Left ventricle myocardium inferior (tissue), 1 donor: ENCODE measurements around the gene GNAT3. TPM values are rescaled to one million over a fixed set of nuclear protein-coding genes. Genes with fewer than 3 reads are reported as not detected.

ENCODE experiments used
- DNase-seq: peaks from one replicate; pipeline ENCODE4 v3.0.0-alpha.2; 2020
- H3K27ac ChIP-seq: fragments of 200-600 bp; replicated peaks from 2 replicates; pipeline ENCODE4 v1.8.0; 2021
- H3K27me3 ChIP-seq: fragments of 200-600 bp; 2 replicates; pipeline ENCODE4 v1.8.0; 2021; ENCODE audit warnings: low read depth
- H3K36me3 ChIP-seq: fragments of 200-600 bp; 2 replicates; pipeline ENCODE4 v1.8.0; 2021
- H3K4me1 ChIP-seq: fragments of 200-600 bp; 2 replicates; pipeline ENCODE4 v1.8.0; 2021
- H3K4me3 ChIP-seq: fragments of 200-600 bp; 2 replicates; pipeline ENCODE4 v1.8.0; 2021; ENCODE audit warnings: mild to moderate bottlenecking, moderate library complexity
- H3K9me3 ChIP-seq: fragments of 200-600 bp; replicated peaks from 2 replicates; pipeline ENCODE4 v1.8.0; 2021
- CTCF ChIP-seq: fragments of 200-600 bp; IDR thresholded peaks from 2 replicates; pipeline ENCODE4 v1.8.0; 2021; ENCODE audit warnings: antibody characterized with exemption, mild to moderate bottlenecking, borderline replicate concordance
- intact Hi-C: fragments of 100-400 bp; cut with micrococcal nuclease; formaldehyde crosslinking; loops from one replicate; pipeline ENCODE4 v1.11.0; 2022
- total RNA-seq: library from RNA; stranded (reverse); fragmentation: NEBNext Ultra II Directional; extraction: Animal tissue kit (Norgen Biotek cat#: 25700); gene quantifications from one replicate; pipeline ENCODE4 v1.2.1, GENCODE V29; 2021
- donor health status: DM: no; HTN: yes; CAD: no; lungs with severe emphysema.

Gene GNAT3
- total RNA-seq, 1 donor from 2014 or later, result not detected

DNA sequence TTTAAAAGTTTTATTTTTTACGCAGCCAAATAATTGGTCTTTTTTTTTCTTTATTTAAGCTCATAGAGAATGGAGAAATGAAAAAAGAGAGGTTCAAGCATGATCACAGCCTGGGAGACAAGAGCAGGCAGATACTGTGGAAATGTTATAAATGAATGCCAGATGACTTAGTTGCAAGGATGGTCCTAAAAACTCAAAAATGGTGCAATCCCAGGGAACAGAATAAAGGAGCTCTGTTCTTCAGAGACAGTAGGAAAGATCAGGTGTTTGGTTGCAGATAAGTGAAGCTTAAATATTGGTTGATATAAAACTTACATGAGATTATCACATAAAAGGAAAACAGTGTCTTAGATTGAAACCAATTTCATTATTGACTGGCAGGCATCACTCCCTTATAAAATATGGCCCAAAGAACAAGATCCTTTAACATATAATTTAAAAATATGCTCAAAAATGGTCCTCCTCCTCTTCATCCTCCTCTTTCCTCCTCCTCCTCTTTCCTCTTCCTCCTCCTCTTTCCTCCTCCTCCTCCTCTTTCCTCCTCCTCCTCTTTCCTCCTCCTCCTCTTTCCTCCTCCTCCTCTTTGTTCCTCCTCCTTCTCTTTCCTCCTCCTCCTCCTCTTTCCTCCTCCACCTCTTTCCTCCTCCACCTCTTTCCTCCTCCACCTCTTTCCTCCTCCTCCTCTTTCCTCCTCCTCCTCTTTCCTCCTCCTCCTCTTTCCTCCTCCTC lies 18.6 kb downstream of the GNAT3 start:
- intact Hi-C loops, result loop anchor here (10.0 kb wide), 1 partner anchor 52 kb away; no protein-coding TSS in a partner anchor
- Histone ChIP-seq H3K27me3 (no peaks in the 10 kb centered on the region), H3K9me3 (no peaks in the 10 kb centered on the region), H3K27ac (peak overlapping the region; percentile 24), H3K36me3 (no peaks in the 10 kb centered on the region), H3K4me3 (no peak overlapping the region), H3K4me1 (peaks cover 31% of the 10 kb centered on the region)
- no peak for TF ChIP-seq CTCF
- DNase-seq, result no peak

DNA sequence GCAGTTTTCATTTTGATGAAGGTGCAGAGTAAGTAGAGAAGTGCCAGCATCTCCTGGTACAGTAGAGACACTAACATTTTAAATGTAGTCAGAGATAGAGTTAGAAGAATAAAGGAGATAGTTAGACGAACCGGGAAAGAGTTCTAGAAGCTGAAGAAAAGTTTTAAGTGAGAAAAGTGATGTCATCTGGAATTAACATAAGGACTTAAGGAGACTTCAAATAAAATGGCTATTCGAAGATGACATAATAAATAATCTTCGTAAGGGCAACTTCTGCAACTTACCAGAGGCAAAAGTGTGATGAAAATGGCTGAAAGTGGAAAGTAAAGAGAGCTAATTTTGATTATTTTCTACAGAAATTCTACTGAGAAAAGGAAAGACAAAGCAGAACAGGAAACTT lies 20.4 kb downstream of the GNAT3 start:
- no peak overlapping the region for H3K27ac ChIP-seq
- H3K4me3 ChIP-seq, result no peak overlapping the region
- intact Hi-C loops, result loop anchor here (10.0 kb wide), 1 partner anchor 53 kb away; no protein-coding TSS in a partner anchor
- H3K9me3 ChIP-seq, result no peaks in the 10 kb centered on the region
- no peaks in the 10 kb centered on the region for H3K27me3 ChIP-seq
- no peaks in the 10 kb centered on the region for H3K36me3 ChIP-seq
- TF ChIP-seq CTCF, result no peak
- peaks cover 17% of the 10 kb centered on the region for H3K4me1 ChIP-seq
- no peak for DNase-seq

DNA sequence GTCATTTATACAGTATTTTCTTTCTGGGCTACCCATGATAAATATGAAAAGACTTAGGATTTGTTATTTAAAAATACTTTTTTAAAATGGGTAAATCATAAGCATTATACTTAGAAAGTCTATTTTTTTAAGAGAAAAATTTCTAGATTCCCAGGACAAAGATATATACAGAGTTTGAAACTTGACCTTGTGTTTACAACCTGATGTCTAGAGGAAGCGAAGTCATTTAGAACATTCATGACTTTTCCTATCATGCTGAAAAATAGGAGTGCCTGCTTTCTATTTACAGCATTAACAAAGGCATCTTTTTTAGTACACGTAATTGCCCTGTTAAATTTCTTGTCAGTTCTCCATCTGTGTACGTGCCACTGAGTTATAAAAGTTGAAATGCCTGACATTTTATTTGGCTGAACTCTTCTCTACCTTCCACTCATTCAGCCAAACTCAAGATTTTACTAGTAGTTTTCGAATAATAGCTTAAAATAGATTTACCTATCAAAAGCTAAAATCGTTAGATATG lies 23.0 kb downstream of the GNAT3 start:
- no peak overlapping the region for H3K4me3 ChIP-seq
- no peak for TF ChIP-seq CTCF
- no peak for DNase-seq
- H3K9me3 ChIP-seq, result no peaks in the 10 kb centered on the region
- peak overlapping the region; percentile 74 for H3K27ac ChIP-seq
- peaks cover 17% of the 10 kb centered on the region for H3K4me1 ChIP-seq
- intact Hi-C loops, result no loop called here
- no peaks in the 10 kb centered on the region for H3K36me3 ChIP-seq
- H3K27me3 ChIP-seq, result no peaks in the 10 kb centered on the region

GRCh38 chr7:80488406-80488805 lies 23.5 kb downstream of the GNAT3 start:
- Histone ChIP-seq H3K9me3 (no peaks in the 10 kb centered on the region), H3K27ac (peak overlapping the region; percentile 74), H3K4me1 (peaks cover 17% of the 10 kb centered on the region), H3K4me3 (no peak overlapping the region), H3K36me3 (no peaks in the 10 kb centered on the region), H3K27me3 (no peaks in the 10 kb centered on the region)
- intact Hi-C loops, result no loop called here
- no peak for TF ChIP-seq CTCF
- no peak for DNase-seq

- Histone ChIP-seq H3K27ac (no peak overlapping the region), H3K9me3 (no peaks in the 10 kb centered on the region), H3K4me3 (no peak overlapping the region), H3K4me1 (peaks cover 31% of the 10 kb centered on the region), H3K36me3 (no peaks in the 10 kb centered on the region), H3K27me3 (no peaks in the 10 kb centered on the region)
- DNase-seq, result no peak
- no peak for TF ChIP-seq CTCF
- intact Hi-C loops, result no loop called here
These were observed 26.1 kb downstream of the GNAT3 start for GRCh38 chr7:80485721-80486120.
